Measurements from ENCODE around the gene CCDC148.
A peak's percentile ranks its signal among the peaks of the same experiment; 100 is the strongest.

CCDC148 gene

DNA sequence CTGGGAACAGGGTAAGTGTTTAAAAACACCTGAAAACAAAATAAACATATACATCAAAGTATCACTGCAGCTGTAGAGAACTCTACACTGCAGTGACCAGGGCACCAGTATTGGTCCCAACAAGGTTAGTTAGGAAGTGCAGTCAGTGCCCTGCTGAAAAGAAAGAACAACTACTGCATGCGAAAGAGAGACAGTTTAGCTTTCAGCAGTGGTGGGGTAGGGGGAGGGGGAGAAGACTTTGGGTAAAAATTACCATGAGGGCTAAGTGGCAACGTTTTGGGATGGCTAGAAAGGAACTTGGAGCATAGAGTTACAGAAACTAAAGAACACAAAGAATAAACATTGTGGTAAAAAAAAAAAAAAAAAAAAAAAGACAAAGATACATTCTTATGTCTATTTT lies 242.8 kb downstream of the CCDC148 start:
- H3K4me3 Mint-ChIP-seq: no peak overlapping the region
- H3K27ac Mint-ChIP-seq: no peak overlapping the region
- peaks cover 3% of the 10 kb centered on the region for H3K27me3 Mint-ChIP-seq
- ATAC-seq (no peak), DNase-seq (no peak)
- H3K4me1 Mint-ChIP-seq: peaks cover 6% of the 10 kb centered on the region
- H3K9me3 Mint-ChIP-seq: no peaks in the 10 kb centered on the region

DNA sequence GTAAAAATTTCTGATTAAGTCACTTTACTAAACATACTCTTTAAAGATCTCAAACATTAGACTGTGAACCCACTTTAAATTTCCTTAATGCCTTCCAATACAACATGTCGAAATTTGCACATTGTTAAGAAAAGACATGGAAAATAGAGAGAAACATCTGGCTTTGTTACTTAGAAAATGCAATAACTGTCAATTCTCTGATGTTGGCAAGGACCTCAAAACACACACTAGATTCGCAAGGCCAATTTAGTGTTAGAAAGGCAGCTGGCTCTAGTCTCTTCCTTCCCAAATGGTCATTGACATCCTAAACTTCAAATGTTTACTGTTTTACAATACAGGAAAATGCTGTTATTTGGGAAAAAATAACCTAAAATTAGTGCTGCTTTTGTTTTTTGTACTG lies 244.3 kb downstream of the CCDC148 start:
- DNase-seq: no peak
- no peak overlapping the region for H3K4me3 Mint-ChIP-seq
- no peaks in the 10 kb centered on the region for H3K27me3 Mint-ChIP-seq
- H3K9me3 Mint-ChIP-seq: no peaks in the 10 kb centered on the region
- no peak overlapping the region for H3K27ac Mint-ChIP-seq
- peaks cover 6% of the 10 kb centered on the region for H3K4me1 Mint-ChIP-seq
- no peak for ATAC-seq

DNA sequence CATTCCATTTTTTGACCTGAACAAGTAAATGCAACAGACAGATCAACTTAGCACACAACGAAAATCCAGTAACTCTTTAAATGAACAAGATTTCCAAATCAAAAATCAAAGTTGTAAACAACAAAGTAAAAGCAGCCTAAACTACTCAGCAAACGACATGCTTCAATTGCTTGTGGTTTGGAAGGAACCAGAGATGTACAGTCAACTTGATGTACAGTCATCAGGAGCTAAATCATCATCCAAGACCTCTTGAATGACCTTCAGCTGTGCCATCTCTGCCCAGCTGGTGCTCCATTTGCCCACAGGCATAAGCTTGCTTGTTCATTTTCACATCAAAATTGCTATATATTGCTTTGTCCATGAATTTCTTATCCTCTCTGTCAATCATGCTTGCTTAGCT lies 245.1 kb downstream of the CCDC148 start:
- no peaks in the 10 kb centered on the region for H3K27me3 Mint-ChIP-seq
- DNase-seq: no peak
- peaks cover 6% of the 10 kb centered on the region for H3K4me1 Mint-ChIP-seq
- H3K4me3 Mint-ChIP-seq: no peak overlapping the region
- ATAC-seq: no peak
- H3K9me3 Mint-ChIP-seq: no peaks in the 10 kb centered on the region
- H3K27ac Mint-ChIP-seq: no peak overlapping the region

DNA sequence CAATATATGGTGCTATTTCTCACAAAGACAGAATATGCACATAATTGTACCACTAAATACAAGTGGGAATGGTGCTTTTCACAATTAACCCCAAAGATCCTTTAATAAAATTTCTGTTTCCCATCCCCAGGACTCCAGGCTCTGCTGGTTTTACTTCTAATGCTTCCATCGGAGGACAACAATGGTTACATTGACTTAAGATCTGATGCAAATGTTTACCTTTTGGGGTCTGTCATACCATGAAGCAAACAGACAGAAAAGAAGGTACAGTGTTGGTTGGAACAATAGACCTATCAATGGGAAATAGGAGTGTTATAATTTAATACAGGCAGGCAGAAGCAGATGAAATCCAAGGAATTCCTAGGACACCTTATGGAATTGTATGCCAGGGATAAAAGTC lies 249.2 kb downstream of the CCDC148 start:
- H3K4me3 Mint-ChIP-seq: no peak overlapping the region
- H3K4me1 Mint-ChIP-seq: peaks cover 9% of the 10 kb centered on the region
- no peak for ATAC-seq
- DNase-seq: no peak
- no peak overlapping the region for H3K27ac Mint-ChIP-seq
- H3K9me3 Mint-ChIP-seq: no peaks in the 10 kb centered on the region
- H3K27me3 Mint-ChIP-seq: peaks cover 21% of the 10 kb centered on the region

DNA sequence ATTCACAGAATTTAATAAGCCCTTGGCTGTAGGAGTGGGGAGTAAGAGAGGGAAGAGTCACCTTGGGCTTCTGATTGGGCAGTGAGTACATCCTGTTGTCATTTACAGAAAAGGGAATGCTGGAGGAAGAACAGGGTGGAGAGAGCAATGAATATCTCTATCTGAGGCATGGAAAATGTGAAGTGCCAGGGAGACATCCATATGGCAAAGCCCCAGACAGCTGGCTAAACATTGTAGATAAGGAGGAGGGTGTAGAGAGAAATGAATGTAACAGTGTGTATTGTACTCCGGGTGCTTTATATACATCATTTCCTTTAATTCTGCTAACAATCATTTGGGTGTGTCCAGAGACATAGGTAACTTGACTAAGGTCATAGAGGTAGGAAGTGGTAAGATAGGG lies 251.3 kb downstream of the CCDC148 start:
- no peak for DNase-seq
- Mint-ChIP-seq H3K27ac (no peak overlapping the region), H3K9me3 (no peaks in the 10 kb centered on the region), H3K4me3 (no peak overlapping the region), H3K4me1 (peaks cover 9% of the 10 kb centered on the region), H3K27me3 (peaks cover 28% of the 10 kb centered on the region)
- no peak for ATAC-seq

DNA sequence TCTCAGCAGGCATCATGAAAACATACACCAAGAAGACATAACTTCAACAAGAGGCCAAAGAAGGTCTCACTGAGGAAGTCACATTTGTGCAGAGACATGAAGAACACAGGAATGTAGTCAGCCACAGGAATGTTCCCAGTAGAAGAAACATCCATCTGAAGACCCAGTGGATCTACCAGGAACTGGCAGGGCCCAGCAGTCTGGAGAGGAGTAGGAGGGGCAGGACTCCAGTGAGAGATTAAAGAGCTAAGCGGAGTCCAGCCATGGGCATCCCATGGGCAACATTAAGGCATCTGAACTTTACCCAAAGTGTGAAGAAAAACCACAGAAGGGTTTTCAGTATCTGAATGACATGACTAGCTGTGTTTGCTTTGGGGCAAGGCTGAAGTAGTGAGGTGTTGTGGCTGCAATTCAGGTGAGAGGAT lies 251.8 kb downstream of the CCDC148 start:
- peak; percentile 73 for ATAC-seq
- Mint-ChIP-seq H3K4me3 (no peak overlapping the region), H3K9me3 (no peaks in the 10 kb centered on the region), H3K27me3 (peaks cover 28% of the 10 kb centered on the region), H3K27ac (no peak overlapping the region), H3K4me1 (peaks cover 9% of the 10 kb centered on the region)
- no peak for DNase-seq

DNA sequence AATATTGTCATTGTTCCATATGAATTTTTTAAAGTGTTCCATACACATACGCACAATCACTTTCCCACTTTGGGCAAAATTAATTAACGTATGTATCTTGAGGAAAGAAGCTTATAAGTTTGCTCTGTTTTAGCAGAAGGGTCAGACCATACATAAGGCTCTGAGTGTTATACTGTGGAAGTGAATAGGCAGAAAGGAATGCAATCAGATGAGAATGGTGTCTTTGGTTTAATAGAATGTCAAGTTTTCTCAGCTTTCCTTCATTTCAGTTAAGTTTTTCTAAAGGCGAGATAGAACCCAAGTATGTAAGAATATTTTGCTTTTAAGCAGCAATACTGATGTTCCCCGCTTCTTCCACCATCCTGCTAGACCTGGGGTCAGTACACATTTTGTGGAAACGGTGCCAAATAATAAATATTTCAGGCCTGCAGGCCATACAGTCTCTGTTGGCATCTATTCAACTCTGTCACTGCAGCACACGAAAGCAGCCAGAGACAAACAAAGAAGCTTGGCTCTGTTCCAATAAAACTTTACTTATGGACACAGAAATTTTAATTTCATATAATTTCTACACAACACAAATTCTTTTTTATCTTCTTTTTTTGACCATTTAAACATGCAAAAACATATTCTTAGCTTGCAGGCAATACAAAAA lies 254.3 kb downstream of the CCDC148 start:
- H3K9me3 Mint-ChIP-seq: no peaks in the 10 kb centered on the region
- H3K27me3 Mint-ChIP-seq: peaks cover 39% of the 10 kb centered on the region
- no peak overlapping the region for H3K4me3 Mint-ChIP-seq
- DNase-seq (no peak), ATAC-seq (no peak)
- no peak overlapping the region for H3K27ac Mint-ChIP-seq
- peaks cover 9% of the 10 kb centered on the region for H3K4me1 Mint-ChIP-seq

DNA sequence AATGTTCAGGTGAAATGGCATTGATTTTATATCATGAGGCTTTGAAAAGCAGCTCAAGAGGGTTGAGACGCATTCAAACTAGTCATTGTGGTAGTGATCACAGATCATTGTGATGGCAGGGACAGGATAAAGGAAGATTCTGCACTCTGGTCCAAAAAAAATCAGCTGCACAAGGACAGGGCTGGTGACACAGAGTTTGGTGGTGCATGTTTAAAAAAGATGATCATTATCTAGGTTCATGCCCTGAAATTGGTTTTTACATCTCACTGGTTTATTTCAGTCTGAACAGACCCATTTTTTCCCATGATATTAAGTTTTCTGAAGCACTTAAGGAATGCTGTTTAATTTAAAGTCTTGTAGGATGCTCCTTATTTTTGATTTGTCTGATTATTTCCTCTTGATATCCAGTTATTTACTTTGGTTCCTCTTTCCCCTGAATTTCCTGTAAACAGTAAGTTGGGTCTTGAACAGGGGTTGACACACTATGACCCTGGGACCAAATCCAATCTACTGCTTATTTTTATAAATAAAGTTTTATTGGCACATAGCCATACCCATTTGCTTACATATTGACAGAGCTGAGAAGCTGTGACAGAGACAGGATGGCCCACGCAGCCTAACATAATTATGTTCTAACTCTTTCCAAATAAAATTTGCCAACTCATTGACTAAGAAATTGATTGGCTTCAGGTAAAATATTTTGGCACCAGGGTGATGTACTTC lies 256.5 kb downstream of the CCDC148 start:
- Mint-ChIP-seq H3K27me3 (peaks cover 60% of the 10 kb centered on the region), H3K4me1 (peaks cover 8% of the 10 kb centered on the region), H3K4me3 (no peak overlapping the region), H3K9me3 (no peaks in the 10 kb centered on the region), H3K27ac (no peak overlapping the region)
- ATAC-seq (no peak), DNase-seq (no peak)

DNA sequence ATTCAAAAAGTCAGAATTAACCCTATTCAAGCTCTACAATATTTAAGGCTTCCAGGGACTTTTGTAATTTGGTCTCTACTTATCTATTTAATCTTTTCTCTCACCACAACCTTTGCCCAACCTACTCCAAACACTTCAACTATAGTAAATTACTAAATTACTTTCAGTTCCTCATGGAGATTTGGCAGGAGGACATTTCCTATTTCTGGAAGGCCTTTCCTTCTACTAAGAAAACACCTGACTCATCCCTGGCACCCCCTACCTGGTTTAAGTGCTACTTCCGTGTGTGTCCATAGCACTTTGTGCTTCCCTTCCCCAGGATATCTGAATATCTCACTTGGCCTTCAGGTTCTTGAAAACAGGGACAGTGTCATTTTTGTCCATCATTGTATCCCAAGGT lies 258.6 kb downstream of the CCDC148 start:
- Mint-ChIP-seq H3K27ac (no peak overlapping the region), H3K27me3 (peaks cover 51% of the 10 kb centered on the region)

DNA sequence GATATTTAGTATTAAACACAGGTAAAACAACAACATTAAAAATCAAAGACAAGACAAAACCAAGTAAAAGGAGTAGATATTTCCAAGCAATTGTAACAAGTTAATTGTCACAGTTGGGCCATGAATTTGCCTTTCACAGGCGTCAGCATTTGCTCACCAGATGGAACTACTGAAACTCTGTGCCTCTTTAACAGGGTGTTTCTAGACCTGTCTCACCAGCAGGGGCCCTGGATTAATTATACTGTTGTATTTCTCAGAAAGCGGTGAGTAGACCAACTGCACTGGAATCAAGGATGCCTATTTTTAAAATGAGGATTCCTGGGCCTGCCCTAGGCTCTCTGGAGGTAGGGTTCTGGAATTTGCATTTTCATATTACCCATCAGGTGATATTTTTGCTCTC lies 262.3 kb downstream of the CCDC148 start:
- DNase-seq (no peak), ATAC-seq (no peak)
- Mint-ChIP-seq H3K9me3 (no peaks in the 10 kb centered on the region), H3K27me3 (peaks cover 65% of the 10 kb centered on the region), H3K4me3 (no peak overlapping the region), H3K27ac (no peak overlapping the region), H3K4me1 (peaks cover 38% of the 10 kb centered on the region)

More for the DNA sequence above, 258.6 kb downstream of the CCDC148 start:
- DNase-seq (no peak), ATAC-seq (no peak)
- peaks cover 8% of the 10 kb centered on the region for H3K4me1 Mint-ChIP-seq
- no peaks in the 10 kb centered on the region for H3K9me3 Mint-ChIP-seq
- no peak overlapping the region for H3K4me3 Mint-ChIP-seq

DNA sequence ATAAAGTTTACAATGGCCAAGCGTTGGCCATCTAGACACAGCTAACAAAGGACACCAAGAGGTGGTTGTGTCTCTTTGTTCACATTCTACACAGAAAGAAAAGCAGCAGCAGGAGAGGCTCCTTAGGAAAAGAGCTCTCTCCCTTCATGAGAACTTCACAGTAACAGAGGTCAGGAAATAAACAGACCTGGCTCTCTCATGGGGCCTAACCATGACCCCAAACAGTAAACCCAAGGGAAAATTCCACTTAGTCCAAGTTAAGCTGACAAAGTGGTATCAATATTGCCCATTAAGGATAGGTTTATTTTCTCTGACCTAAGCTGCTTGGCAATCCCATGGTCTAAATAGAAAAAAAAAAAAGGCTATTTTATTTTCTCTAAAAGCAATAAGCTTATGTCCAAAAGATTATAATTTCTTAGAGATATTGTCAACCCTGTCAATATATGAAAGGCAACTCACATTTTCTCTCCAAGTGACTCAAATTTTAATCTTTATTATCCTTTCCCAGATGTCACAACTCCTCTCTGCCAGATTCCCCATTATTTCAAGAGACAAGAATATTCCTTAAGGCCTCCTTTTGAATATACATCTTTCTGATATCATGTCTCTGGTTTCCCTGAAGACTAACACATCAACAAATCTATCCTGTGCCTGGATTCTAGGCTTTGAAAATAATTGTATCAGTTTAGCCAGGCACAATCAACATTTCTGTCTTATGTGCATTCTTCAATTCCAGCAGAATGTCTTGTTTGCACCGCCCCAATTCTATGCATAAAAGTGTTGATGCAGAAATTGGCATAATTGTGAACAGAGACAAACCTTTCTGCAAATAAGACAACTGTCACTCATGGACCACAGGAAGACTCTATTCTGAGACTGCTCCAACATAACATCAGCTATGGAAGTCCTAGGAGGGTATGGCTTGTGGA lies 263.8 kb downstream of the CCDC148 start:
- peaks cover 60% of the 10 kb centered on the region for H3K27me3 Mint-ChIP-seq
- H3K9me3 Mint-ChIP-seq: no peaks in the 10 kb centered on the region
- no peak overlapping the region for H3K27ac Mint-ChIP-seq
- no peak for ATAC-seq
- H3K4me1 Mint-ChIP-seq: peaks cover 38% of the 10 kb centered on the region
- H3K4me3 Mint-ChIP-seq: no peak overlapping the region
- DNase-seq: no peak

DNA sequence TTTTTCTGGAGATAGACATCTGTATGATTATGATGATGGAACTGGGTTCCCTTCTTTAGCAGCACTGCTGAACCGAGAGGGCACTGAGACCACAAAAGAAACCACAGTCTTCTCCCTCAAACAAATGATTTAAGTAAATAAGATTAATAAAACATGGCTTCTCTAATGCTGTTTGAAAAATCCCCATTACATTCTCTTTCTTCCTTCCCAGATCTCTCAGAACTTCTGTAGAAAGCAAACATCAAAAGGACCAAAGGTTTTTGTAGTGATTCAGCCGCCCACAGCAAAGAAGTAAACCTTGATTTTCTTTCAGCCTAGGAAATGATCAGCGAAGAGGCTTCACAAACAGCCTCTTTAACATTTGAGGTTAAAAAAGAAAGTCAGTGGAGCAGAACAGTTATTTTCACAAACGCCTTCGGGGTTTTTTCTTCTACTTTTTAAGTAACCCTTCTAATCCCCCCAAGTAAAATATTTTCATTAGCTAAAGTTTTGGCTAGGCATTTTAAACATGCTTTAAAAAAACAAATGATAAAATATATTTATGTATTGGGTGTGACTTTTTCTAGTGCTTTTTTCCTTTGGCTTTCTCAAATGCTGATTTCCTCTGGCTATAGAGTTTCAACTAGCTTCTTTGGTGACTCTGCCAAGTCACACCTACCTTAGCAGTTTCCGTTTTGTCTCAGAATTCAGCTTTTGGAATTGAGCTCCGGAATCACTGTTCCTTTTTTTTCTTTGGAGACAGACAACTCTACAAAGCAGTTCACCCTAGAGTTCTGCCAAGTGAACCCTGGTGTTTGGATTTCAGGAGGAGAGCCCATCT lies 265.3 kb downstream of the CCDC148 start:
- no peaks in the 10 kb centered on the region for H3K9me3 Mint-ChIP-seq

DNA sequence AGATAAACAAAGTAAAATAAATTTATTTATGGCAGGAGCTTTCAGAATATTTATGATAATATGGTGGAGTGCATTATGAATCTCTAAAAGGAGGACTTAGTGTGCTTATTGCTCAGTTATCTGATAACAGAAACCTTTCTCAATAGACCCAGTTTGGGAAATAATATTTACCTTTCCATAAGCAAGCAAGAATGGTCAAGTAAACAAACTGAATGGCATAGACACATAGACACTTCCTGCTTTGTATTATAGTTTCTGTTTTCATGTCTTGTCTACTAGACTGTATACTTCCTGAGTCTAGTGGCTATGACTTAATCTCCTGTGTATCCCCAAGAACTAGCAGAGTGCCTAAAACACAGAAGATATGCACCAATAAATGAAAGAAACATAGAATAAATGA lies 267.0 kb downstream of the CCDC148 start:
- Mint-ChIP-seq H3K4me3 (peak overlapping the region in 1 of 2 donors; percentile 12), H3K27ac (no peak overlapping the region), H3K27me3 (peaks cover 28% of the 10 kb centered on the region), H3K4me1 (peaks cover 35% of the 10 kb centered on the region), H3K9me3 (no peaks in the 10 kb centered on the region)
- ATAC-seq (no peak), DNase-seq (no peak)

More for the DNA sequence above, 265.3 kb downstream of the CCDC148 start:
- ATAC-seq: peak; percentile 93
- peak; percentile 45 to 54 for DNase-seq
- H3K27ac Mint-ChIP-seq: no peak overlapping the region
- peak overlapping the region; percentile 25 to 50 for H3K4me3 Mint-ChIP-seq
- peaks cover 45% of the 10 kb centered on the region for H3K27me3 Mint-ChIP-seq
- H3K4me1 Mint-ChIP-seq: peaks cover 38% of the 10 kb centered on the region

DNA sequence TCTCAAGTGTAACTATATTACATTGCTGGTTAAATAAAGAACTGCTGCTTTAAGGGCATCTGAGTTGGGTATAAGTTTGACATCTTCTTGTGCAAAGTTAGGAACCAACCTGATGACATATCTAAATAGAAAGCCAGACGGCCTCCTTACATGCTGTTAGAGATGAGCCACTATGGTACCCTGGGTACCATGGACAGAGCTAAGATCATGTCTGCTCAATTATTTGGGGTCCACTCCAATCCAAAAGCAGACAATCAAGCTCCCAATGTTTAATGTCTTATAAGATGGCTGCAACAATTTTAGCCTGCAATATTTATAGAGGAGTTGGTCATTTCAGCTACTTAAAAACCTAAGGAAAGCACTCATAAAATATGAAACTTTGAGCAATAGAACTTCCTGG lies 268.6 kb downstream of the CCDC148 start:
- peaks cover 21% of the 10 kb centered on the region for H3K27me3 Mint-ChIP-seq
- H3K4me3 Mint-ChIP-seq: no peak overlapping the region
- no peaks in the 10 kb centered on the region for H3K9me3 Mint-ChIP-seq
- ATAC-seq (no peak), DNase-seq (no peak)
- no peak overlapping the region for H3K27ac Mint-ChIP-seq
- H3K4me1 Mint-ChIP-seq: peaks cover 30% of the 10 kb centered on the region

Data from stimulated activated naive CD8-positive, alpha-beta T cell treated with anti-CD3 and anti-CD28 coated beads, Interleukin-15, amount 100 ng/mL, for 72 hours (primary cell).